CD4-positive, alpha-beta T cell (primary cell): Measurements from ENCODE around the gene KRT79. TPM values are rescaled to one million over a fixed set of nuclear protein-coding genes. Genes with fewer than 3 reads are reported as not detected.

Source experiments
- ATAC-seq: fragments of 200-7000 bp; cut with Tn5 transposase; one replicate; pipeline ENCODE4 v1.10.0; 2022; ENCODE audit warnings: mild to moderate bottlenecking; ENCODE audit not compliant: poor library complexity
- CTCF ChIA-PET: fragments of 350-600 bp; sonication (Branson Sonifier 250); formaldehyde crosslinking; loops from one replicate; lab custom pipeline; 2021; ENCODE audit warnings: antibody characterized with exemption, inconsistent platforms; lab: Charles Lee
- POLR2A ChIA-PET: fragments of 350-600 bp; sonication (Branson Sonifier 250); formaldehyde crosslinking; loops from one replicate; lab custom pipeline; 2021; ENCODE audit warnings: antibody characterized with exemption, inconsistent platforms; lab: Charles Lee
- DNase-seq, 14 experiments: peaks; one replicate each; pipeline ENCODE4 v3.0.0-alpha.2; 2013 to 2020; ENCODE audit warnings: mixed read lengths in 2 of 14
- H3K27ac ChIP-seq, 2 donors: one replicate each; pipeline versions ENCODE4 v1.5.1 to v1.7.0; 2013; ENCODE audit warnings: low read length in 2 of 2, low read depth in 1 of 2, mild to moderate bottlenecking in 1 of 2
- H3K27me3 ChIP-seq, 2 experiments: 1 replicate in 1 of 2; 2 replicates in 1 of 2; pipeline versions ENCODE4 v1.6.1 to v1.7.0; 2013; ENCODE audit warnings: low read length in 2 of 2, control low read depth in 1 of 2, mild to moderate bottlenecking in 1 of 2, moderate library complexity in 1 of 2; ENCODE audit not compliant: insufficient read depth in 2 of 2, control insufficient read depth in 1 of 2
- H3K36me3 ChIP-seq: one replicate; pipeline ENCODE4 v1.6.1; 2013; ENCODE audit warnings: low read length, control low read depth; ENCODE audit not compliant: insufficient read depth
- H3K4me1 ChIP-seq: one replicate; pipeline ENCODE4 v1.6.1; 2013; ENCODE audit warnings: low read length, control low read depth; ENCODE audit not compliant: insufficient read depth
- H3K4me3 ChIP-seq: one replicate; pipeline ENCODE4 v1.5.1; 2013; ENCODE audit warnings: mild to moderate bottlenecking, low read length, moderate library complexity
- H3K9me3 ChIP-seq, 2 experiments: 1 replicate in 1 of 2; 2 replicates in 1 of 2; pipeline versions ENCODE4 v1.6.1 to v1.7.0; 2013; ENCODE audit warnings: low read length in 2 of 2, mild to moderate bottlenecking in 2 of 2, control low read depth in 1 of 2, moderate library complexity in 1 of 2; ENCODE audit not compliant: control insufficient read depth in 1 of 2, insufficient read depth in 1 of 2
- H3K27ac Mint-ChIP-seq: one replicate; pipeline ENCODE4 v1.8.0; 2020; ENCODE audit warnings: mixed read lengths
- H3K27me3 Mint-ChIP-seq: one replicate; pipeline ENCODE4 v1.8.0; 2021; ENCODE audit warnings: mixed read lengths
- H3K36me3 Mint-ChIP-seq: one replicate; pipeline ENCODE4 v1.8.0; 2021; ENCODE audit warnings: low read depth, mixed read lengths
- H3K4me1 Mint-ChIP-seq: one replicate; pipeline ENCODE4 v1.8.0; 2021; ENCODE audit warnings: low read depth, mixed read lengths
- H3K4me3 Mint-ChIP-seq: one replicate; pipeline ENCODE4 v1.8.0; 2020; ENCODE audit warnings: mild to moderate bottlenecking, mixed read lengths
- H3K9me3 Mint-ChIP-seq: one replicate; pipeline ENCODE4 v1.8.0; 2020; ENCODE audit warnings: mixed read lengths
- CTCF ChIP-seq: fragments of 200-600 bp; IDR thresholded peaks from one replicate; pipeline ENCODE4 v1.8.0; 2022; ENCODE audit warnings: antibody characterized with exemption, mild to moderate bottlenecking
- intact Hi-C, 2 experiments: fragments of 100-400 bp; cut with DNase I in 1 of 2; cut with micrococcal nuclease in 1 of 2; formaldehyde crosslinking; loops; one replicate each; pipeline versions ENCODE4 v1.15.1 to v1.9.0; 2023 to 2025; cut with DNase I, micrococcal nuclease
- total RNA-seq, 174 experiments: library from RNA in 2 of 174; stranded (reverse) in 2 of 174; gene quantifications; one replicate each; pipeline ENCODE4 v1.2.3 and lab custom pipeline; 2021 to 2026

The KRT79 gene
- total RNA-seq, 2 experiments from 2014 or later, result not detected

- Histone ChIP-seq H3K27ac (no peak overlapping the region), H3K9me3 (peaks cover 0 to 5% of the 10 kb centered on the region in 2 experiments), H3K36me3 (no peaks in the 10 kb centered on the region), H3K4me1 (no peaks in the 10 kb centered on the region), H3K4me3 (no peak overlapping the region), H3K27me3 (peaks cover 0 to 5% of the 10 kb centered on the region in 2 experiments)
- intact Hi-C loops, result no loop called here
- peaks cover 17% of the 10 kb centered on the region for H3K27me3 Mint-ChIP-seq
- ChIA-PET POLR2A (no interaction called here), CTCF (no interaction called here)
- no peak overlapping the region for H3K4me3 Mint-ChIP-seq
- no peaks in the 10 kb centered on the region for H3K9me3 Mint-ChIP-seq
- no peaks in the 10 kb centered on the region for H3K4me1 Mint-ChIP-seq
- DNase-seq, result no peak
- ATAC-seq, result no peak
- TF ChIP-seq CTCF, result no peak
- no peaks in the 10 kb centered on the region for H3K36me3 Mint-ChIP-seq
- H3K27ac Mint-ChIP-seq, result no peak overlapping the region
Measured at GRCh38 chr12:52779914-52780313, 54.2 kb downstream of the KRT79 start.

GRCh38 chr12:52778833-52779232 is 55.3 kb downstream of the KRT79 start:
- CTCF ChIA-PET, result no interaction called here
- H3K4me1 Mint-ChIP-seq, result no peaks in the 10 kb centered on the region
- peaks cover 15% of the 10 kb centered on the region for H3K27me3 Mint-ChIP-seq

DNA sequence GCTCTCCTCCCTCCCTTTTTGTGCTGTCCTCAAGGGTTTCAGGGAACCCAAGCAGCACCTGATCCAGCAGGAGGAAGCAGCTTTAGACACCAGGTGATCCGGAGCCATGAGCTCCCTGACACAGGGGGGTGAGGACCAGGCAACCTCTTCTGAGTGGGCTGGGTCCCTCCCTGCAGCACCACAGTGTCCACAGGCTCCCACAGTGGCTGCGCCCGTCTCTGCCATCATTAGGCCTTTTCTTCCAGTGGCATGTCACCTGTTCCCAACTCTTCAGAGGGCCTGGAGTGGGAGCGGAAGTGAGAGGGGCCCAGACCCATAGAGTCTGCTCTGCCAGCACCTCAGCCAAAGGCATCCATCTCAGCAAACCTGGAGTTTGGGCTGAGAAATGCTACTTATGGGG is 56.5 kb downstream of the KRT79 start:
- no peak overlapping the region for H3K27ac ChIP-seq
- Mint-ChIP-seq H3K9me3 (no peaks in the 10 kb centered on the region), H3K4me1 (no peaks in the 10 kb centered on the region), H3K4me3 (no peak overlapping the region), H3K36me3 (no peaks in the 10 kb centered on the region), H3K27ac (no peak overlapping the region), H3K27me3 (peaks cover 8% of the 10 kb centered on the region)
- CTCF ChIA-PET, result no interaction called here
- TF ChIP-seq CTCF, result no peak
- H3K36me3 ChIP-seq, result no peaks in the 10 kb centered on the region
- no peak overlapping the region for H3K4me3 ChIP-seq
- no peak for DNase-seq
- no peak for ATAC-seq
- H3K27me3 ChIP-seq, result no peaks in the 10 kb centered on the region
- POLR2A ChIA-PET, result no interaction called here
- no peaks in the 10 kb centered on the region for H3K4me1 ChIP-seq
- peaks cover 0 to 5% of the 10 kb centered on the region in 2 experiments for H3K9me3 ChIP-seq
- intact Hi-C loops, result no loop called here

More at GRCh38 chr12:52778833-52779232, 55.3 kb downstream of the KRT79 start:
- Histone ChIP-seq H3K4me3 (no peak overlapping the region), H3K36me3 (no peaks in the 10 kb centered on the region), H3K4me1 (no peaks in the 10 kb centered on the region), H3K27me3 (no peaks in the 10 kb centered on the region), H3K9me3 (peaks cover 0 to 5% of the 10 kb centered on the region in 2 experiments), H3K27ac (no peak overlapping the region)
- ATAC-seq (no peak), DNase-seq (no peak)
- no peak overlapping the region for H3K4me3 Mint-ChIP-seq
- no peaks in the 10 kb centered on the region for H3K9me3 Mint-ChIP-seq
- POLR2A ChIA-PET, result no interaction called here
- no peak for TF ChIP-seq CTCF
- H3K27ac Mint-ChIP-seq, result no peak overlapping the region
- H3K36me3 Mint-ChIP-seq, result no peaks in the 10 kb centered on the region
- intact Hi-C loops, result no loop called here
